Superior temporal gyrus (tissue), 1 donor: Measurements from ENCODE around the gene KLK10.

Experiments
- DNase-seq: peaks from one replicate; pipeline ENCODE4 v3.0.0-alpha.2; 2016; ENCODE audit errors: extremely low spot score

The KLK10 gene

GRCh38 chr19:50968716-50969412 lies 50.6 kb downstream of the KLK10 start:
- DNase-seq, result no peak

- peak; percentile 28 for DNase-seq
Measured at GRCh38 chr19:50967929-50968715, 51.4 kb downstream of the KLK10 start.

GRCh38 chr19:50964266-50964665 lies 55.2 kb downstream of the KLK10 start:
- DNase-seq, result no peak

GRCh38 chr19:50963381-50963780 lies 56.1 kb downstream of the KLK10 start:
- no peak for DNase-seq
